ENCODE results near the gene COL12A1.

DNA sequence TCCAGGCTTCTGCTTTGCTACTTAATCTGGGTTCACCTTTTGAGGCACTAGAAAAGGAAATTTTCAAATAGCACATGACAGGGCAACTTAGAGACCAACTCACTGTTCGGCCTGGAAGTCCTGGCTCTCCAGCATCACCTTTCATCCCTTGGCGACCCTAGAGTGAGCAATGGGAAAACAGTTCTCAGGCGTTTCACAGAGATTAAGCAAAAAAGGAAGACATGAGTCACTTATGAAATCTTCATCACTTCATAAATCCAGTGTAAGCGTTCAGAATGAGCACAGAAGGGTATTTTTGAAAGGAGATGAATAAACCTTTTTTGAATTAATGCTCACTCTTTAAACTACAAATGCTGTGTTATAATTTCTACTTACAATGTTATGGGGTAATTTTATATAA is 104.0 kb downstream of the COL12A1 start:
- TF ChIP-seq YY1 (IDR thresholded peaks at IDR 0.05; ENCODE audit: insufficient read depth, insufficient read length), result no peak
- no peak for TF ChIP-seq ZNF274 (IDR thresholded peaks at IDR 0.05; ENCODE audit: low read depth, low read length)
- TF ChIP-seq SUZ12 (IDR thresholded peaks at IDR 0.05; ENCODE audit: extremely low read depth, insufficient read depth, insufficient read length), result no peak
